IMR-90 (cell line): ENCODE data around the gene SYNE2.

ENCODE experiments used
- BHLHE40 ChIP-seq: fragments of 150-350 bp; IDR thresholded peaks from 2 replicates; pipeline ENCODE4 v1.6.1; 2016; ENCODE audit warnings: mild to moderate bottlenecking, low read depth, low read length
- CEBPB ChIP-seq: IDR thresholded peaks from 2 replicates; pipeline ENCODE4 v1.6.1; 2012; ENCODE audit warnings: low read depth, low read length, improper control_type of control experiment
- CHD1 ChIP-seq: IDR thresholded peaks from 2 replicates; pipeline ENCODE4 v1.6.1; 2012; ENCODE audit warnings: low read depth, low read length, improper control_type of control experiment
- MAFK ChIP-seq: IDR thresholded peaks from 2 replicates; pipeline ENCODE4 v1.6.1; 2012; ENCODE audit warnings: low read depth, low read length, improper control_type of control experiment
- MXI1 ChIP-seq: IDR thresholded peaks from 2 replicates; pipeline ENCODE4 v1.6.1; 2012; ENCODE audit warnings: low read depth, mild to moderate bottlenecking, low read length, moderate library complexity, borderline replicate concordance
- POLR2A ChIP-seq: IDR thresholded peaks from 2 replicates; pipeline ENCODE4 v1.6.1; 2012; ENCODE audit warnings: mild to moderate bottlenecking, low read depth, low read length
- RAD21 ChIP-seq: IDR thresholded peaks from 2 replicates; pipeline ENCODE4 v1.6.1; 2012; ENCODE audit warnings: low read length, improper control_type of control experiment
- RCOR1 ChIP-seq: IDR thresholded peaks from 2 replicates; pipeline ENCODE4 v1.6.1; 2012; ENCODE audit warnings: mild to moderate bottlenecking, low read length, improper control_type of control experiment; ENCODE audit not compliant: insufficient replicate concordance
- TF ChIP-seq, protein P1 (sequence below): conservative IDR thresholded peaks from 2 replicates; pipeline ENCODE4 v1.5.1; 2012; ENCODE audit warnings: mild to moderate bottlenecking, low read depth, low read length, improper control_type of control experiment
- TF ChIP-seq, protein P2 (sequence below): fragments of 150-350 bp; IDR thresholded peaks from 2 replicates; pipeline ENCODE4 v1.6.1; 2016; ENCODE audit warnings: low read depth, mild to moderate bottlenecking, low read length, moderate library complexity, borderline replicate concordance

DNA sequence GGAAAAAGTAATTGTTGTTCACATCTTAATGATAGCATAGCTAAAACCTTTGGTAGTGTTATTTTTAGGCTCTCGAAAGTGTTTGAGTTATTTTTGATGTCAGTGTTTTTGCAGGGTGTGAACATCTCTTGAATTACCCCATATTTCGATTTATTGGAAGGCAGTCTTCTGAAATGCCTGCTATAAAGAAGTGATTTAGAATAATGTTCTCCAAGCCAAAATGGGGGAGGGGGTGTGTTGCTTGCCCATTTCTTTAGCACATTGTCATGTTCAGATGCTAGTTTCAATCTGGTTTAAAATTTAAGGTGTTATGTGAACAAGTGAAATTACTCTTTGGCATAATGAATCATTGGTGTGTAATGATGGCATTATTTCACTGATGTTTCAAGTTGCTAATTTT, 110.6 kb downstream of the SYNE2 start:
- TF ChIP-seq, protein P1, sequence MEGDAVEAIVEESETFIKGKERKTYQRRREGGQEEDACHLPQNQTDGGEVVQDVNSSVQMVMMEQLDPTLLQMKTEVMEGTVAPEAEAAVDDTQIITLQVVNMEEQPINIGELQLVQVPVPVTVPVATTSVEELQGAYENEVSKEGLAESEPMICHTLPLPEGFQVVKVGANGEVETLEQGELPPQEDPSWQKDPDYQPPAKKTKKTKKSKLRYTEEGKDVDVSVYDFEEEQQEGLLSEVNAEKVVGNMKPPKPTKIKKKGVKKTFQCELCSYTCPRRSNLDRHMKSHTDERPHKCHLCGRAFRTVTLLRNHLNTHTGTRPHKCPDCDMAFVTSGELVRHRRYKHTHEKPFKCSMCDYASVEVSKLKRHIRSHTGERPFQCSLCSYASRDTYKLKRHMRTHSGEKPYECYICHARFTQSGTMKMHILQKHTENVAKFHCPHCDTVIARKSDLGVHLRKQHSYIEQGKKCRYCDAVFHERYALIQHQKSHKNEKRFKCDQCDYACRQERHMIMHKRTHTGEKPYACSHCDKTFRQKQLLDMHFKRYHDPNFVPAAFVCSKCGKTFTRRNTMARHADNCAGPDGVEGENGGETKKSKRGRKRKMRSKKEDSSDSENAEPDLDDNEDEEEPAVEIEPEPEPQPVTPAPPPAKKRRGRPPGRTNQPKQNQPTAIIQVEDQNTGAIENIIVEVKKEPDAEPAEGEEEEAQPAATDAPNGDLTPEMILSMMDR, result no peak
- TF ChIP-seq CHD1 (no peak), RAD21 (no peak), POLR2A (no peak), MXI1 (no peak), CEBPB (no peak), BHLHE40 (no peak), MAFK (no peak), RCOR1 (no peak)
- TF ChIP-seq, protein P2, sequence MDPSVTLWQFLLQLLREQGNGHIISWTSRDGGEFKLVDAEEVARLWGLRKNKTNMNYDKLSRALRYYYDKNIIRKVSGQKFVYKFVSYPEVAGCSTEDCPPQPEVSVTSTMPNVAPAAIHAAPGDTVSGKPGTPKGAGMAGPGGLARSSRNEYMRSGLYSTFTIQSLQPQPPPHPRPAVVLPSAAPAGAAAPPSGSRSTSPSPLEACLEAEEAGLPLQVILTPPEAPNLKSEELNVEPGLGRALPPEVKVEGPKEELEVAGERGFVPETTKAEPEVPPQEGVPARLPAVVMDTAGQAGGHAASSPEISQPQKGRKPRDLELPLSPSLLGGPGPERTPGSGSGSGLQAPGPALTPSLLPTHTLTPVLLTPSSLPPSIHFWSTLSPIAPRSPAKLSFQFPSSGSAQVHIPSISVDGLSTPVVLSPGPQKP, result no peak
